HG02571 (cell line): ENCODE results near the gene GPATCH1.
"Not testable (repeated sequence)": the region's sequence is repeated elsewhere in the genome, so short reads cannot be mapped to it uniquely, and the experiment has no call there.

ENCODE experiments used
- ATAC-seq: cut with Tn5 transposase; IDR thresholded peaks from one replicate; pipeline ENCODE4 v1.9.1; 2021; ENCODE audit warnings: mild to moderate bottlenecking, moderate library complexity; ENCODE audit not compliant: unreplicated experiment

Gene GPATCH1

DNA sequence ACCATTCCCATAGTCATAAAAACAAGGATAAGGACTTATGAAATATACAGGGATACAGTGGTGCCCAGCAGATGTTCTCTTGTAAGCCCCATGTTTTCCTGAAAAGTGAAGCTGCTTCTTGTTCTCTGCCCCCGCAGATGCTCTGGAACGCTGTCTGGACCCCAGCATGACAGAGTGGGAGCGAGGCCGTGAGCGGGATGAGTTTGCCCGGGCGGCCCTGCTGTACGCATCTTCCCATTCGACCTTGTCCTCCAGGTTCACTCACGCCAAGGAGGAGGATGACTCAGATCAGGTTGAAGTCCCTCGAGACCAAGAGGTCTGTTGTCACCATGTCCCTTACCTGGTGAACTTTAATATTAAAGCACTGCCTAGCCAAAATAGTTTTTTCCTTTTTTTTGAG lies 30.6 kb downstream of the GPATCH1 start:
- ATAC-seq: no peak

DNA sequence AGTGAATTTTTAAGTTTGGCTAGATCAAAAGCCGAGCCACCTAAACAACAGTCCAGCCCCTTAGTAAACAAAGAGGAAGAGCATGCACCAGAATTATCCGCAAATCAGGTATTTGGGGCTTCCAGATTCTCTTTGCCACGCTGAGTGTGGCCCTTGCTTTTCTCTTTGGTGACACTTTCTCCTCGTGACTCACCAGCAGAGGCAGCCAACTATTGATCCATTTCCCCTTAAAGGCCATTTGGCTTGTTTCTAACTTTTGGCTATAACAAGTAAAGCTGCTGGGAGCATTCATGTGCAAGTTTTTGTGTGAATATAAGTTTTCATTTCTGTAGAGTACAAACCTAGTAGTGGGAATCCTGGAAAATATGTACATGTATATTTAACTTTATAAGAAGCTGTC lies 33.3 kb downstream of the GPATCH1 start:
- ATAC-seq: no peak

DNA sequence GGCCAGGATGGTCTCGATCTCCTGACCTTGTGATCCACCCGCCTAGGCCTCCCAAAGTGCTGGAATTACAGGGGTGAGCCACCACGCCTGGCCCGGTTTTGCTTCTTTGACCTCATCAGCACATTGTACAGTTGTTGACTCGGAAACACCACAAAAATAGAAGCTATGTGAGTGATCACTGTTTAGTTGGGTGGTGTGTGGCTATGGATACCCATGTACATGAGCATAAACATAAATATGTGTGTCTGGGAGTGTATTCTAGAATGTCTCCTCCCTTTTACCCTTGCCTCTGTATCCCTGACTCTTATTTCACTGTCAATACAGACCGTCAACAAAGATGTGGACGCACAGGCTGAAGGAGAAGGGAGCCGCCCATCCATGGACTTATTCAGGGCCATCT lies 36.5 kb downstream of the GPATCH1 start:
- no peak for ATAC-seq

DNA sequence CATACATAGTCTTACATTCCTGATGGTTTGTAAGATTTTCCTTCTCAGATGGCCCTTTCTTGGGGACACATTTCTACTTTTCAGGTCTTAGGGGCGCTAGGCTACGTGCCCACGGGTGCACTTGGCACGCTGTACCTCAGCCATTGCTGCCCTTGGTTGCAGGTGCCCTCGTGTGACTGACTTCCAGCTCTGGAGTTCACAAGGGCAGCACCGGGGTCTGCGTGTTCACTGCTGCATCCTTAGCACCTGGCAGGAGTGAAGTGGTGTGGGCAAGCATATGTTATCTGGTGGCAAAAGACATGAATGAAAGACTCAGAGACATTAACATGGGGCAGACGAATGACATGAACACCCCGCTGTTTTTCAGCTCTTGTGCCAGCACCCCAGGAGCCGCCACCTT lies 37.7 kb downstream of the GPATCH1 start:
- no peak for ATAC-seq

DNA sequence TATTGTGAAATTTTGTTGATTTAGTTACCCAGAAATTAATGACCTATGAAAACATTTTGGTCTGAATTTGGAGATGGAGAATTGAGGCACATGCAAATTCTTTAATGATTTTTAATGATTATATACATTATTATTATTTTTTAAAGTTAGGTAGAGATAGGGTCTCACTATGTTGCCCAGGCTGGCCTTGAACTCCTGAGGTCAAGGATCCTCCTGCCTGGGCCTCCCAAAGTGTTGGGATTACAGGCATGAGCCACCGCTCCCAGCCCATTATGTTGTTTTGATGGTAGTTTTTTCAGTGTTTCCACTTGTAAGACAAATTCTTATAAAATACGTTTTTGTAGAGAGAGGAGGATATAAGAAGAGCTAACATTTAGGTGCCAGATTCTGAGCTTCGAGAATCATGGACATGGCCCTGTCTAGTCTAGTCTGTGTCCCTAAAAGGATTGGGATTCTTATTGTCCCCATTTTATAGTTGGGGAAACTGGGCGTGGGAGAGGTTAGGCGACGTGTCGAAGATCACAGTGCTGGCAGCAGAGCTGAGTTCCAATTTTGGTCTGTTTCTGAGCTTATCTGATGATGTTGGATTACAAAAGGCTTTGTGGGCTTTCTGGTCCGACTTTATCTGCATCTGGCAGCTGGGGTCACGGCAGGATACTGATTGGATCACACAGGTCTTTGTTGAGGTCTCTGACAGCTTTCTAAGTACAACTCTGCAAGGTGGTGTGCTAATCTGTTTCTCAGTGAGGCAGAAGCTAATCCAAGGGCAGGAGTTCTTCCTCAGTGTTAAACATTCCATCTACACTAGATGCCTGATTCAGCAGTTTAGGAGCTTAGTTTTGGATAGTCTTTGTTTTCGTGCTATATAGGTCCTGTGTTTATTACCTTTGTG lies 43.5 kb downstream of the GPATCH1 start:
- no peak for ATAC-seq

DNA sequence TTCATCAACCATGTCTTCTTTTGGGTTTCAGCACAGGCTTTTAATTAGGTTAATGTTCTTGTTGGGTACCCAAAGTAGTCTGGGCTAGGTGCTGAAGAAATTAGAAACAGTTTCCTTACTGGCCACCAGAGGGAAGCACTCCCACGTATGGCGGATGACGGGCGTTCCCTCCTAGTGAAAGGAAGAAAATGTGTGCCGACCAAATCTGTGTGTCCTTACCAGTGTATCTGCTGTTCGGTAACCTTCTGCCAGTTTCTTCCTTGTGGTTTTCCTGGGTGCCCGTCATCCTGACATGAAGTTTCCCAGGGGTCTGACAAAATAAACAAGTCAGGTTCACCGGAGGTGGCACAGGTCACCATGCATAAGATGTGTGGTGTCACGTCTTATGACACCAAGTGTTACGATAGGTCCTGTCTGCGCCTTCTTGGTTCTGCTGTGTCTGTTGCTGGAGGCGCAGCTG lies 45.0 kb downstream of the GPATCH1 start:
- ATAC-seq: no peak

DNA sequence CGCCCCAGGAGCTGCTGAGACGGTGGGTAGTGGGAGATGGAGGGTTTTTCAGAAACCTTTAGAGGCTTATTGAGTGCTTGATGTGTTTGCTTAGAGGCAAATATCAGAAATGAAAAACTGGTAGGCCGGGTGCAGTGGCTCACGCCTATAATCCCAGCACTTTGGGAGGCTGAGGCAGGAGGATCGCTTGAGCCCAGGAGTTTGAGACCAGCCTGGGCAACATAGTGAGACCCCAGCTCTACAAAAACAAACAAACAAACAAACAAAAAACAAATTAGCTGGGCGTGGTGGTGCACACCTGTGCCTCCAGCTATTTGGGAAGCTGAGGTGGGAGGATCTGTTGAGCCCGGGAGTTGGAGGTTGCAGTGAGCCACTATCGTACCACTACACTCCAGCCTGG lies 45.7 kb downstream of the GPATCH1 start:
- ATAC-seq: not testable (repeated sequence)

DNA sequence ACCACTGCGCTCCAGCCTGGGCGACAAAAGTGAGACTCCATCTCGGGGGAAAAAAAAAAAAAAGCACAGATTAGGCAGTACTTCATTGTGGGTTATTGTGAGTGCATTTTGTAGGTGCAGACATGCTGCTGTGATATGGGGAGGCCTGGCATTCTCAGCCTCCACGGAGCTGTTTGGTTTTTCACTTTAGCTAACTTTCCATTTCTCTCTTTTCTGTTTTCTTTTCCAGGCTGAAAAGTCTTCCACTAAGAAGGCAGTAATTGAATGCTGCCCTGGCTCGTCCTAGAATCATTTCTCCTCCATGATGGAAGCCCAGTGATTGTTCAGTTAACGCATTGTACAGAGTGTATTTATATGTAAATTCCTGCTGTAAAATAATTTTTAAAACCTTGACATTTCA lies 48.9 kb downstream of the GPATCH1 start:
- ATAC-seq: no peak

DNA sequence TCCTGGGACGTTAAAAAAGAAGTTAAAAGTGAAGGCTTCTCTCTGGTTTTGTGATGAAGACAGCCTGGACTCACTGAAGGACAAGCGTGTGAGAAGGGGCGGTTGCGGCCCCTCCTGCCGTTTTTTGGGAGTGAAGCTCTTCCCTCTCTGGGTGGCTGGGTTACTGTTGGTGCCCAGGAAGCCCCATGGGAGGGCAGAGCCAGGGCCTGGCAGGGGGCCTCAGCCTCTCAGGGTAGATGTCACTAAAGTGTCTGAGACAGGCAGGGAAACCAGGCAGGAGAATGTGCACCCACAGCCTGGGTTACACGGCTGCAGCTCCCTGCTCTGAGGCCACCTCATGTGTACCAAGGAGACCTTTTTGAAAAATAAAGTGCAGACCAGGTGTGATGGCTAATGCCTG lies 49.5 kb downstream of the GPATCH1 start:
- no peak for ATAC-seq

DNA sequence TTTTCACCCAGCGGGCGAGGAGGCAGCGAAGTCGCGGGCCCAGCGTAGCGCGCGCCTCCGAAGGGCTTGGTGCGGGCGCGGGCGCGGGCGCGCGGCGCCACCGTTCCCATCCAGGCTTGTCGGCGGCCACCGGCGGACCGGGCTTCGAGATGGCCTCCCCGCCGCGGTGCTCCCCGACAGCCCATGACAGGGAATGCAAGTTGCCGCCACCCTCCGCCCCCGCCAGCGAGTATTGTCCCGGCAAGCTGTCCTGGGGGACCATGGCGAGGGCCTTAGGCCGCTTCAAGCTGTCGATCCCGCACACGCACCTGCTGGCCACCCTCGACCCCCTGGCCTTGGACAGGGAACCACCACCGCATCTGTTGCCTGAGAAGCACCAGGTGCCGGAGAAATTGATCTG lies 51.0 kb downstream of the GPATCH1 start, which contains the start of gene WDR88:
WDR88 (plus strand) TSS at position 94 of the 400 bp plus-strand sequence; CDS start at position 150, 56 bp downstream.
- ATAC-seq: no peak

DNA sequence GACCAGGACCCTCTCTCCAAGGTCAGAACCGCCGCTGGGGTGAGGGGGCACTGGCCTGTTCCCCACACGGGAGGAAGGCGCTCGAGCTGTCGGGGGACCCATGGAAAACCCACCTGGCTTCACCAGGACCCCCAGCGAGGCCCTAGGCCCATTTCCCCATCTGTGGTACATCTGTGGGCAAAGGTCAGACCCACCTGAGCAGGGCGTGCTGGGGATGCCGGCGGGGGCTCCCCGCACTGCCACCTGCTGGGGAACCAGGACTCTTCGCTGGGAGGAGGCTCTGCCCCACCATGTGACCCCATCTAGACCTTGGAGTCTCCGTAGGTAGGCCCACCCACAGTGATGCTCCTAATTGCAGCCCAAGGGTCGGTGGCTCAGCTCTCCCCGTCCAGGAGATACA lies 51.4 kb downstream of the GPATCH1 start:
- ATAC-seq: no peak

DNA sequence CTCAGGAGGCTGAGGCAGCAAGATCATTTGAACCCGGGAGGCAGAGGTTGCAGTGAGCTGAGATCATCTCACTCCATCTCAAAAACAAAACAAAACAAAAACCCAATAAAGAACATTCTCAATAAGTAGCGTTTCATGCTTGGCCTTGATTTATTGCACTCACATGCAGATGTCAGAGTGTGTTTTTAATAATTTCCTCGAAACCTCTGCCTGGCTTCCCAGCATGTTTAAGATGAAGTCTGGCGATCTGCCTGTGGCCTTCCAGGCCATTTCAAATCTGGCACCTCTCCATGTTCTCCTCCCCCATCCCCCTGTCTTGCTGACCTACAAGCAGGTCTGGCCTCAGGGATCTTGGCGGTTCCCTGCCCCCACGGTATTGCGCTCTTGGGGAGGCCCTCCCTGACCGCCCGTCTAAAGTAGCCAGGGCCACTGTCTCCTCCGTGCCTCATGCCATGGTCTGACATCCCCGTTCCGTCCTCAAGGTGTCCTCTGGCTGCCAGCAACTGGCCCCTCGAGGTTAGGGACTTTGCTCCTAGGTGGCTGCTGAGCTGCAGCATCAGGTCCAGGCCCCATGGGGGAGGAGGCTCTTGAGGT lies 52.6 kb downstream of the GPATCH1 start:
- ATAC-seq: no peak

DNA sequence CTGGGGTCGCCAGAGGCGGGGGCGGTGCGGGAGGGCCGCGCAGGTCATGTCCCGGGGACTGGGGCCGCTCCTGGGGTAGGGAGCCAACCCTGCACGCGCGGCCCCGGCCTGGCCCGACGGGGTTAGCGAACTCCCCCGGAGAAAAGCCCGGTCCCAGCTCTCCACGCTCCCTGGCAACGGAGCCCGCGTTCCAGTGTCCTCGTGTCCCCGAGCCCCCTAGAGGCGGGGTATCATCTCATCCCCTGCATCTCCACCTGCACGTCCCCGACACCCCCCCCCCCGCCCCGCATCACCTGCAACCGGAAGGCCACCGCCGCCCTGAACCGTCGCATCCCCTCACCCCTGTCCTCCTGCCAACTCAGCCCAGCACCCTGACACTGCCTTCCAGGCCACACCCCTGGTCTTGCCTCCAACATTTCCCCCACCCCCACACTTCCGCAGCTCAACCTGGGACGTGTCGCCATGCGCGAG lies 53.6 kb downstream of the GPATCH1 start:
- no peak for ATAC-seq

DNA sequence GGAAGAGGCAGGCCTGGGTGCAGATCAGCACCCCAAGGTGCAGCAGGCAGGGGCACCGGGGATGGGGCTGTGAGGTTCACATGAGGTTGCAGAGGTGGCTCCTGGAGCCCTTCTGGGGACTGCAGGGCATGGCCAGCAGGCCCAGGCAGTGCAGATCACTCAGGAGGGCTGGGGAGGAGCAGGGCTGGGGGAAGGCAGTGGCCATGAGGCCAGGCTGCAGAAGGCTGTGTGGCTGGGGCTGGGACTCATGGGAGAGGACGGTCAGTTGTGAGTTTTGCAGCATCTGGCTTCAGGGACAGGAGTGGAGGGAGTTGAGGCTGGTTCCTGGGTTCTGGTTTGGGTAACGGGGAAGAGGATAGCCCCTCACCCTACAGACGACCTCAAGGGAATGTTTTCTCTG lies 58.2 kb downstream of the GPATCH1 start:
- ATAC-seq: no peak

DNA sequence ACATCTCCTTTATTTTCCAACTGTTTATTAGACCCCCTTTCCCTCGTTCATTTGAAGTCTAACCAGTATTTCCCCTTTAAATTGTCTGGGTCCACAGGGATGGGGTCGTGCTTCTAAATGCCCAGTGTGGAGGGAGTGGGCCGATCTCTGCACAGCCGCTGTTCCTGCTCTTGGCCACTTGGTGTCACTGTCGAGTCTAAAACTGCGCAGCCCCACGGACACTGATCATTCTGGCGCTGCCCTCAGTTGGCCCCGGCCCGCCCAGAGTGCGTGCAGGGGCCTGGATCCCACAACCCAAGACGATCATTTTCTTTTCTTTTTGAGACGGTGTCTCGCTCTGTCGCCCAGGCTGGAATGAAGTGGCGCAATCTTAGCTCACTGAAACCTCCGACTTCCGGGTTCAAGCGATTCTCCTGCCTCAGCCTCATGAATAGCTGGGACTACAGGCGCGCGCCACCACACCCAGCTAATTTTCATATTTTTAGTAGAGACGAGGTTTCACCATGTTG lies 63.0 kb downstream of the GPATCH1 start:
- ATAC-seq: no peak

DNA sequence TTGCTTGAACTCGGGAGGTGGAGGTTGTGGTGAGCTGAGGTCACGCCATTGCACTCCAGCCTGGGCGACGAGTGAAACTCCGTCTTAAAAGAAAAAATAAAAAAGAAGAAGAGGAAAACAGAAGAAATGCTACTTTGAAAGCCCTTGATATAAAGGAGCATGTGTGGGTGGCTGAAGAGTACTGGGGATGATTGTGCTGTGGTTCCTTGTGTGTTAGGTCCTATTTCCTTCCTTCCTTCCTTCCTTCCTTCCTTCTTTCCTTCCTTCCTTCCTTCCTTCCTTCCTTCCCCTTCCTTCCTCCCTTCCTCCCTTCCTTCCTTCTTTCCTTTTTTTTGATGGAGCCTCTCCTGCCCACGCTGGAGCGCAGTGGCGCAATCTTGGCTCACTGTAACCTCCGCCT lies 65.2 kb downstream of the GPATCH1 start:
- ATAC-seq: no peak

DNA sequence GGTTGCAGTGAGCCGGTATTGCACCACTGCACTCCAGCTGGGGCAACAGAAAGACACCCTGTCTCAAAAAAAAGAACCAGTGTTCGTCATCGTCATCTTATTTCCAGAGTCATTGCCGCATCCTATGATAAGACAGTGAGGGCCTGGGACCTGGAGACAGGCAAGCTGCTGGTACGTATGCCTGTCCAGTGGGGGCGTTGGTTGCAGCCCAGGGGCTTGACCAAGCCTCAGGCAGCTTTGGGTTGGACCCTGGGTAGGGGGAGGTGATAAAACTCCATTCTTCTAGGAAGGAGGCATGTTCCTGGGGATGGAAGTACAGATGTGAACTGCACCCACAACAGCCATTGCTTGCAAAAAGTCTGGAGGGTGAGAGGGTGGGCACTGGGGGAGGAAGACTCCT lies 66.6 kb downstream of the GPATCH1 start:
- ATAC-seq: no peak

DNA sequence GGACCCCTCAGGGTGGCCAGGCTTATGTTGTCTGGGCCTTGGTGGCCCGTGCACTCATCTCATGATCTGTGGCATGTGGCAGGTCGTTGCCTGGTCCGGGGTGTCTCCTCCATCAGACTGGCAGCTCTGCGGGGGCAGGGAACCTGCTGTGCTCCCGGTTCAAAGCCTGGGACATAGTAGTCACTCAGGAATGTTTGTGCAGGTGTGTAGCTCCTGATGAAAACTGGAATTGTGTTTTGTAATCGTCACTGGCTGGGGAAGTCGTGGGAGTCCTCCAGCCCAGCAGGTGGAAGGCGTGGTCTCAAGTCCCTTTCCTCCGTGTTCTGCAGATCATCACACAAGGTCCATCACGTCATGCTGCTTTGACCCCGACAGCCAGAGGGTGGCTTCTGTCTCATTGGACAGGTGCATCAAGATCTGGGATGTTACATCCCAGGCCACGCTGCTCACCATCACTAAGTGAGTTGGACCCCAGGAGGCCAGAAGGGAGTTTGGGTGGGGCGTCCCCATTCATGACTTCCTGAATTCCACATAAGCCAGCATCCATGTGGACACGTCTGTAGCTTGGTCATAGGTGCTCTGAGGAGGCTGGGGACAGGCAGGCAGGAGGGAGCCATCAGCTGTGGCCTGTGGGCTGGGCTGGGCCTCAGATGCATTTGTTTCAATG lies 70.0 kb downstream of the GPATCH1 start:
- no peak for ATAC-seq

DNA sequence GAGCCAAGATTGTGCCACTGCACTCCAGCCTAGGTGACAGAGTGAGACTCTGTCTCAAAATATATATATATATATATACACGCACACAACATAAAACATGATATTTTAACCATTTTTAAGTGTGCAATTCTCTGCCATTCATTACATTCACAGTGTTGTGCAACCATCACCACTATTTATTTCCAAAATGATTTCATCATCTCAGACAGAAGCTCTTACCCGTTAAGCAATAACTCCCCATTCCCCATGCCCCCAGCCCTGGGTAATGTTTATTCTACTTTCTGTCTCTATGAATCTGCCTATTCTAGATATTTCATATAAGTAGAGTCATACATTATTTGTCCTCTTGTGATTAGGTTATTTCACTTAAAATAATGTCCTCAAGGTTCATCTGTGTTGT lies 71.2 kb downstream of the GPATCH1 start:
- ATAC-seq: no peak

DNA sequence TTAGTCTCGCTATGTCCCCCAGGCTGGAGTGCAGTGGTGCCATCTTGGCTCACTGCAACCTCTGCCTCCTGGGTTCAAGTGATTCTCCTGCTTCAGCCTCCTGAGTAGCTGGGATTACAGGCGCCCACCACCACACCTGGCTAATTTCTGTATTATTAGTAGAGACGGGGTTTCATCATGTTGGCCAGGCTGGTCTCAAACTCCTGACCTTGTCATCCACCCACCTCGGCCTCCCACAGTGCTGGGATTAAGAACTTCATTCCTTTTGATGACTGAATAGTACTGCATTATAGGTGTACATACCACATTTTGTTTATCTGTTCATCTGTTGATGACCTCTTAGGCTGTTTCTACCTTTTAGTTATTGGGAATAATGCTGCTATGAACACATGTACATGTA lies 71.6 kb downstream of the GPATCH1 start:
- not testable (repeated sequence) for ATAC-seq

DNA sequence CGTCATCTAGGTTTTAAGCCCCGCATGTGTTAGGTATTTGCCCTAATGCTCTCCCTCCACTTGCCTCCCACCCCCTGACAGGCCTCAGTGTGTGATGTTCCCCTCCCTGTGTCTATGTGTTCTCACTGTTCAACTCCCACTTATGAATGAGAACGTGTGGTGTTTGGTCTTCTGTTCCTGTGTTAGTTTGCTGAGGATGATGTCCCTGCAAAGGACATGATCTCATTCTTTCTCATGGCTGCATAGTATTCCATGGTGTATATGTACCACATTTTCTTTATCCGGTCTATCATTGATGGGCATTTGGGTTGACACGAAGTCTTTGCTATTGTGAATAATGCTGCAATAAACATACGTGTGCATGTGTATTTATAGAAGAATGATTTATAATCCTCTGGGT lies 73.3 kb downstream of the GPATCH1 start:
- ATAC-seq: not testable (repeated sequence)
